Ascending aorta (tissue), 2 donors: ENCODE data around the gene DST. TPM values are rescaled to one million over a fixed set of nuclear protein-coding genes. Genes with fewer than 3 reads are reported as not detected.
A peak's percentile ranks its signal among the peaks of the same experiment; 100 is the strongest.

ENCODE experiments used
- DNase-seq, 2 donors: peaks; one replicate each; pipeline ENCODE4 v3.0.0-alpha.2; 2019; ENCODE audit warnings: low spot score in 2 of 2
- H3K27ac ChIP-seq, 2 donors: fragments of 200-600 bp; sonication (generic); one replicate each; pipeline ENCODE4 v1.5.1; 2016 to 2017; ENCODE audit warnings: mild to moderate bottlenecking in 1 of 2
- H3K27me3 ChIP-seq: fragments of 200-600 bp; sonication (generic); one replicate; pipeline ENCODE4 v1.5.1; 2017
- H3K36me3 ChIP-seq, 2 donors: fragments of 200-600 bp; sonication (generic); one replicate each; pipeline ENCODE4 v1.5.1; 2016
- H3K4me1 ChIP-seq, 2 donors: fragments of 200-600 bp; sonication (generic); one replicate each; pipeline ENCODE4 v1.5.1; 2016 to 2017; ENCODE audit warnings: mild to moderate bottlenecking in 1 of 2
- H3K4me3 ChIP-seq, 2 donors: fragments of 200-600 bp; sonication (generic); one replicate each; pipeline ENCODE4 v1.5.1; 2016 to 2017; ENCODE audit warnings: mild to moderate bottlenecking in 1 of 2
- H3K9me3 ChIP-seq, 2 donors: fragments of 200-600 bp; sonication (generic); one replicate each; pipeline ENCODE4 v1.5.1; 2016
- intact Hi-C: fragments of 100-400 bp; cut with DNase I; formaldehyde crosslinking; loops from one replicate; pipeline ENCODE4 v1.15.1; 2023
- total RNA-seq: library from RNA; depleted of rRNA; stranded (reverse); fragments of >200 nt; gene quantifications from one replicate; pipeline ENCODE4 v1.1.0, GENCODE V29; 2016
- TF ChIP-seq, protein P1 (sequence below), 3 experiments: fragments of 200-600 bp in 2 of 3; fragments of 450-650 bp in 1 of 3; sonication (generic) in 2 of 3; IDR thresholded peaks; one replicate each; pipeline ENCODE4 v1.5.1; 2016 to 2019; ENCODE audit warnings: antibody characterized with exemption in 3 of 3, mild to moderate bottlenecking in 1 of 3, moderate library complexity in 1 of 3

DST gene
- total RNA-seq, 1 donor from 2014 or later = 223 TPM

DNA sequence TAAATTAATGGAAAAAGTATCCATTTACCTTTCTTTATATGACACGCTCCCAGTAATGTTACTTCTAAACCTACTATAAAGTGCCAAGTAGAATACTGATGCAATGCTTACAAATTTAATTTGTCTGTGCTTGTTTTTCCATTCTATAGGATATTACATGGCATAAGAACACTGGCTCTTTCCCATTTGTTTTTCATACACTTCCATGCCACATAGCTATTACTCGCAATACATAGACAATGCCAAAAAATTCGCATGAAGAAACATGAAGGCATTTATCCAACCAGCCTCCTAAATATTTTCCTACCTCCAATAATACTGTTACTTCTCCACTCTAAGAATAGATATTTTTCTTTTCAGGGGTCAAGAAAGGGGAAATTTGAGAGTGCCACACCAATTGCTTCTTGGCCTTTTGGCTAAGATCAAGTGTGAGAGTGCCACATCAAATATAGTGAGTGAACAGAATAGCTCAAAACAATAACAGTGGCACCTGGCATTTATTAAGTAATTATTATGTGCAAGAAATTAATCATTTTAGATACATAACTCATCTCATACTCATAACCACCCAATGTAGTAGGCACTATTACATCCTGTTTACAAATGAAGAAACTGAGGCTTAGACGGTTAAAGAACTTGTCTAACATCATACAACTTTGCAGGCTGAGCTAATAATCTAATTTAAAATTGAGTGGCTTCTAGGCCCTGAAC lies 845 bp upstream of the DST start:
- no peak for DNase-seq
- H3K27me3 ChIP-seq = no peaks in the 10 kb centered on the region
- no peaks in the 10 kb centered on the region for H3K9me3 ChIP-seq
- H3K4me3 ChIP-seq = no peak overlapping the region
- TF ChIP-seq, protein P1, sequence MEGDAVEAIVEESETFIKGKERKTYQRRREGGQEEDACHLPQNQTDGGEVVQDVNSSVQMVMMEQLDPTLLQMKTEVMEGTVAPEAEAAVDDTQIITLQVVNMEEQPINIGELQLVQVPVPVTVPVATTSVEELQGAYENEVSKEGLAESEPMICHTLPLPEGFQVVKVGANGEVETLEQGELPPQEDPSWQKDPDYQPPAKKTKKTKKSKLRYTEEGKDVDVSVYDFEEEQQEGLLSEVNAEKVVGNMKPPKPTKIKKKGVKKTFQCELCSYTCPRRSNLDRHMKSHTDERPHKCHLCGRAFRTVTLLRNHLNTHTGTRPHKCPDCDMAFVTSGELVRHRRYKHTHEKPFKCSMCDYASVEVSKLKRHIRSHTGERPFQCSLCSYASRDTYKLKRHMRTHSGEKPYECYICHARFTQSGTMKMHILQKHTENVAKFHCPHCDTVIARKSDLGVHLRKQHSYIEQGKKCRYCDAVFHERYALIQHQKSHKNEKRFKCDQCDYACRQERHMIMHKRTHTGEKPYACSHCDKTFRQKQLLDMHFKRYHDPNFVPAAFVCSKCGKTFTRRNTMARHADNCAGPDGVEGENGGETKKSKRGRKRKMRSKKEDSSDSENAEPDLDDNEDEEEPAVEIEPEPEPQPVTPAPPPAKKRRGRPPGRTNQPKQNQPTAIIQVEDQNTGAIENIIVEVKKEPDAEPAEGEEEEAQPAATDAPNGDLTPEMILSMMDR (IDR thresholded peaks at IDR 0.05) = no peak
- intact Hi-C loops = no loop called here
- no peak overlapping the region for H3K27ac ChIP-seq
- peaks cover 0 to 7% of the 10 kb centered on the region in 2 donors for H3K4me1 ChIP-seq
- H3K36me3 ChIP-seq = peaks cover 5 to 38% of the 10 kb centered on the region in 2 donors

DNA sequence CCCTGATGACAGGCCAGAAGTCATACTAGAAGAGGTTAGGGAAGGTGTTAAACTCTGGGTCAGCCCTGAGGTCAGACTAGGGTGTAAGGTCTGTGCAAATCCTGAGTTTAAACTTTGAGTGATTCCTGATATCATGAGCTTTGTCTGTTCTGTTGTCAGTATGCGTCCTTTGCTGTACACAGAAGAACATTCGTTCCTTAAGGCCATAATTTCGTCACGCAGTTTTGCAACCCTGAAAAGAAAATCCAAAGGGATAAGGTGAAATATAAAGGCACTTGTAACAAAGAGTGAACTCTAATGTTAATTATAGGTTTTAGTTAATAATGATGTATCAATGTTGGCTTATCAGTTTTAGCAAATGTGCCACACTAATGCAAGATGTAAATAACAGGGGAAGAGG lies 2.3 kb downstream of the DST start:
- no peak overlapping the region for H3K4me3 ChIP-seq
- no peaks in the 10 kb centered on the region for H3K9me3 ChIP-seq
- intact Hi-C loops = no loop called here
- H3K4me1 ChIP-seq = peaks cover 0 to 11% of the 10 kb centered on the region in 2 donors
- no peak for DNase-seq
- no peak overlapping the region for H3K27ac ChIP-seq
- TF ChIP-seq, protein P1 (IDR thresholded peaks at IDR 0.05) = no peak
- H3K36me3 ChIP-seq = peaks cover 2 to 28% of the 10 kb centered on the region in 2 donors
- no peaks in the 10 kb centered on the region for H3K27me3 ChIP-seq

DNA sequence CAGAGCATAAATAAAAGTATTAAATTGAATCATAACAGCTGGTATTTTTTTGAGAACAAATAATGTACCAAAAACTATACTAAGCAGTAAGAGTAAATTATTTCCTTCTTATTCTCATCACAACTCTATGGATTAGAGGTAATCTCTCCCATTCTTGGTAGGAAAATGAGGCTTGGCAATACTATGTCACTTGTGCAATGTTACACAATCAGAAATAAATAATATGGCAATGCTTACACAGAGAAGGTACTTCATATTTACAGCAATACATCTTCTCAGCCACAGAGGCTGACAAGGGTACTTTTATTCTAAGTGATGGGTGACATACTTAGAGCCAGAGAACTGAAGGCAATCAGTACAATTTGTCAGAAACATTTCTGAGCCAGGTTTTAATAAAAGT lies 3.9 kb downstream of the DST start:
- peaks cover 0 to 9% of the 10 kb centered on the region in 2 donors for H3K4me1 ChIP-seq
- H3K4me3 ChIP-seq = no peak overlapping the region
- TF ChIP-seq, protein P1 (IDR thresholded peaks at IDR 0.05) = no peak
- no peaks in the 10 kb centered on the region for H3K27me3 ChIP-seq
- no peaks in the 10 kb centered on the region for H3K9me3 ChIP-seq
- H3K27ac ChIP-seq = peak overlapping the region in 1 of 2 donors; percentile 8
- DNase-seq = no peak
- intact Hi-C loops = no loop called here
- peaks cover 16 to 39% of the 10 kb centered on the region in 2 donors for H3K36me3 ChIP-seq

DNA sequence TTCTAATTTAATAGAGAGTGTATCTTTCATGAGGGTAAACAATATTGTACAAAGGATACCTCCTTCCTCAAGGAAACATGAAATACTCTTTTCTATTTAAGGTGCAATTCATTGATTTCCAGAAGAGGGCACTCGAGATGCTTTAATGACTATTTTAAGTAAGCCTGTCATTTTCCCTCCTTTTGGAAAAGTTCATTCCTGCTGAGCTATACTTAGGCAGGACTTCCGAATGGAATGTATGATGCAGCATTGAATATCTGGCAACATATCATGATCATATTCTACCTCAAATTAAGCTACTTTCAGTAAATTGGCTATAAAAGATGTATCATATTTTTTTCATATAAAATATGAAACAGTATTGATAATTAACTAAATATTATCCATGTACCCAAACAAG lies 5.0 kb downstream of the DST start:
- no peak for DNase-seq
- Histone ChIP-seq H3K4me1 (peaks cover 0 to 7% of the 10 kb centered on the region in 2 donors), H3K9me3 (no peaks in the 10 kb centered on the region), H3K4me3 (no peak overlapping the region), H3K36me3 (peaks cover 18 to 44% of the 10 kb centered on the region in 2 donors), H3K27me3 (no peaks in the 10 kb centered on the region), H3K27ac (peak overlapping the region in 1 of 2 donors; percentile 24)
- TF ChIP-seq, protein P1 (IDR thresholded peaks at IDR 0.05) = peak; percentile 58 to 68 (median 58)
- intact Hi-C loops = loop anchor here (1.0 to 2.0 kb wide), 3 partner anchors 62 to 214 kb away; no protein-coding TSS in a partner anchor

DNA sequence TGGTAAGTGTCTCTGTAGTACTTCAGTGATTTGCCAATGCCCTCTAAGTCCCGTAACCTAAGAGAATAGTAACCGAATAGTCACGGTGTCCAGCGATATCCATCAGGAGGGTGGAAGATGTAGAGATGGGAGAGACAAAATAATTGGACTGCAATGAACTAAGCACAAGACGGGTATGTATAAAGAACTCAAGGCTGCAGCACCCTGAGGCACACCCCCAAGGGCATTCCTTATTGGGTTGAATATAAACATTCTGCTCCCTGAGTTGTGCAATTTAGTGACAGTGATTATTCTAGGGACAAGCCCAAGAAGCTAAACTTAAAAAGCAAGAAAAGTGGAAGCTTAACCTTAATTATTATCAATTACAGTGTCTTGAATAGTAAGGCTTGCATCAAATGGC lies 14.6 kb downstream of the DST start:
- Histone ChIP-seq H3K27me3 (no peaks in the 10 kb centered on the region), H3K36me3 (peaks cover 45 to 69% of the 10 kb centered on the region in 2 donors), H3K27ac (no peak overlapping the region), H3K9me3 (no peaks in the 10 kb centered on the region), H3K4me1 (no peaks in the 10 kb centered on the region), H3K4me3 (no peak overlapping the region)
- intact Hi-C loops = no loop called here
- TF ChIP-seq, protein P1 (IDR thresholded peaks at IDR 0.05) = no peak
- DNase-seq = no peak
